NCI-H82 treated with DMSO at 0.1 percent for 48 hours (cell line): ENCODE measurements around the gene ACSL1.

Experiments used
- DNase-seq: peaks from one replicate; lab custom pipeline; 2025; ENCODE audit not compliant: unreplicated experiment; lab: John Stamatoyannopoulos, UW

ACSL1 gene

DNA sequence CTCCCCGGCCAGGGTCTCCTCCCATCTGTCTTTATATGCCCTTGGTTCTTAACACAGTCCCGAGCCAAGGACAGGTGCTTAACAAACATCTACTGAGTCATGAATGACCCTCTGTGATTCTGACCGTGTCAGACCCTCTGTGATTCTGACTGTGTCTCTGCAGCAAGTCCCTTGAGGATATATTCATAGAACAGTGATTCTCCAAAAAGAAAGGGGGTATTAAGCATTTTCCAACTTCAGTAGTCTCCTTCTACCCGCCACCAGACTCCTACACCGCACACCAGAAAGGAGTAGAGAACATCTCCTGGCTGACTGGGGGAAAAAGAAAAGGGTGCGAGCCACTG lies 13.6 kb downstream of the ACSL1 start:
- DNase-seq = no peak

DNA sequence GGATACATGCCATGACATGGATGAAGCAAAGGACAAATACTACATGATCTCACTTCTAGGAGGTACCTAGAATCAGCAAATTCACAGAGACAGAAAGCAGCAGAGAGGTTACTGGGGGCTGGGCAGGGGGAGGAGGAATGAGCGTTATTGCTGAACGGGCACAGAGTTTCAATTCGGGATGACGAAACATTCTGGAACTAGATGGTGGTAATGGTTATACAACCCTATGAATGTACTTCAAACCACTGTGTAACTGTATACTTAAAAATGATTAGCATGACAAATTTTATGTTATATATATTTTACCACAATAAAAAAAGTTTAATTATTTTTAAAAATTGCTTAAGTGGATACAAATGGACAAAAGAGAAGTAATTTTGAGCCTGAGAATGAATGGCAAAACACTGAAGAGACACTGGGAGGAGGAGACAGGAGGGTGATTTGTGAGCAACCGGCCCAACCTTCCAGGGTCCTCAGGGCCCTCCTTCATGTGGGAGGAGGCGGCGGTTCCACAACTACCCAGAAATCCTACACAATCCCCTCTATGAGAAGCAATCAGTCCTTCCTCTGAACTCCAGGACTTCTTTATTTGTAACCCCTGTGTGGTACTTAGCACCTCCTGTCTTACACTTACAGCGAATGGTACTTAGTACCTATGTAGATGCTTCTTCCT lies 14.1 kb downstream of the ACSL1 start:
- DNase-seq = no peak

DNA sequence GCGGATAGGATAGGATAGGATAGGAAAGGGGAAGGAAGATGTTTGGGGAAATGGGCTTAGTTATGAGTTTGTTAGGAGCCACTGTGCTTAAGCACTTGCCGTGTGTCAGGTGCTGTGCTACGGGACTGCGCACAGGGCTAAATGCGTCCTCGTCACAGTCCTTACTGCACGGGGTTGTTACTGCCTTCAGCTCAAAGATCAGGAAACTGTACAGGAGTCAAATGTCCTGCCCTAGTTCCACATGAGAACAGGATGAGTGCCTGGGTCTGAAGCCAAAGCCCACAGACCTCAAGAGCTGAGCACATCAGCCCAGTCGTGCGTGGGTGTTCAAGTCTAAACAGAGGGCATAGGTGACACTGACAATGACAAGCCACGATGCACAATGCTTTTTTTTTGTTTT lies 15.0 kb downstream of the ACSL1 start:
- DNase-seq = no peak

DNA sequence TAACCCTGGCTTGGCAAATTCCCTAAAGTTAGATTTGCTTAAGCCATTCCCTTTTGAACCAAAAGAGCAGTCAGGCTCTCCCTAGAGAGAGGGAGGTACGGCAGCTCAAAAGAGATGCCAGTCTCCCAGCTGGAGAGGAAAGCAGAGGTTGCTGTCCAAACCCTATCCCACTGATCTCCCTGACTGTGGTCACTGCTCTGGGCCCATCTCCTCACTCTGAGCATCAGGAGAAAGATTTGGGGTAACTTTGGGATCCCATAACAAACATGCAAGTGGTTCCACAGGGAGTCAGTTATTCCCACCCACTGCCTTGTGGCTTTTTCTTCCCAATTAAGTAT lies 17.1 kb downstream of the ACSL1 start:
- no peak for DNase-seq

DNA sequence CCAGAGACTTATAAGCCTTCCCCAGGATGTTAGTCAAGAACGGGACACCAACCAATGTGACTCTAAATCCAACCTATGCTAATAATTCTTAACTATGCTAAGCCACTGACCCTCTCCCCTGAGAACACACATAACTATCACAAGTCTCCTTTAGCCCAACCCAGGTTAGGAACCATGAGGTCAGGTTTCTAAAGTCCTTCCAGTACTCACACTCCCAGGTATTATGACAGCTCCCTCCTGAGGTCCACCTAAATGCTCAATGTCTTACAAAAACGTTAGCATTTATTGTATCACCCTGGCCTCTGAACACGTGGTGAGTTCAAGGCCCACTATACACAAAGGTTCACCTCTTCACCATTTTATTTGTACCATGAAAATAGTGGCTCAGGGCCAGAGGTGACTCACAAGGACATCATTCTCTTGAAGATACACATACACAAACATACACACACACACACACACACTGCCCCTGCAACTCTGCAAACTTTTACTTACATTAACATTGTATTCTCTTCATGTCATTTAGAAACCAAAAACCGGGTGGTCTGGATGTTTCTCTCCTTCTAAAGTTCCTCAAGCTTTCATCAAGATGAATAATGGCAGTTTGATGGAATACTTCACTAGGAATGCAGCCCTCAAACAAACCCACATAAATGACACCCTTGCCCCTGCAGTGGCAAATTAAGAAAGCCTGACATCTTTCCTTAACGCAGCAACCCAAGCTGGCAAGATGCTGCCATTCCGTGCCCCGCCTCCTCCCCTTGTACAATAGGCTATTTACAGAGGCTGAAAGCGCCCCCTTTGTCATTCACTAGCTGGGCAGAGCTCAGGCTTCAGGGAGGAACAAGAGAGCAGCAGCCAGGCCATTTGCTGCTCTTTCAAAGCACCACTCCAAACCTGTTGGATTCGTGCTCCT lies 17.7 kb downstream of the ACSL1 start:
- no peak for DNase-seq

DNA sequence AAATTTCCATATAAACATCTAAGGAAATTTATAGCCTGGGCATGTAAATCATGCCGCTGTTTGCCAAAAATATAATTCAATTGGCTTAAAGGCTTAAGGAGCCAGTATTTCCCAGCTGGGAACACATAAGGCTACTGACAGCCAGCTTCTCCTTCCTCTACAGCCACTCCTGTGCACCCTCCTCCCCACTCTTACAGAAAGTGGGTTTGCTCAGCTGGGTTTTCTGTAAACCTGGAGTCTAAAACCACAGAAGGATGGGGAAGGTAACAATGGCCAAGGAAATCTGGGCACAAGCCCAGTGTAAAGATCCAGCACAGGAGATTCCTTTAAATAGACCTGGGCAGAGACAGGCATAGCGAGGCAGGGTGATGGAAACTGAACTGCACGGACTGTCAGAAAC lies 18.5 kb downstream of the ACSL1 start:
- DNase-seq = peak; percentile 55

DNA sequence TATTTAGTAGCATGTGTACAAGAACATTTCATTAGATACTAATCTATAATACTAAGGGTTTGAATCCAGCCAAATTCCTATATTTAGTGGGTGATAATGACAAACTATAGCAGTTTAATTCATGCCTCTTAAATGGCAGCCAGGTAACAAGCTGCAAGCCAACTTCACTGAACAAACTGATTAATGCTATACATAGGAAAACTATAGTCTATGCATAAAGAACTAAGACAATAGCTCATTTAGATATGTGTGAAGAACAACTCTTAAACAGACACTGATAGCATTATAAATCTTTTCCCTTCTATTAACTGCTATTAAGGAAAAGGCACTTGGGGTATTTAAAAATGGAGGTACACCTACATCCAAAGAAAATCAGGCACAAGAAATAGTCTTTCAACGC lies 19.1 kb downstream of the ACSL1 start:
- DNase-seq = no peak

DNA sequence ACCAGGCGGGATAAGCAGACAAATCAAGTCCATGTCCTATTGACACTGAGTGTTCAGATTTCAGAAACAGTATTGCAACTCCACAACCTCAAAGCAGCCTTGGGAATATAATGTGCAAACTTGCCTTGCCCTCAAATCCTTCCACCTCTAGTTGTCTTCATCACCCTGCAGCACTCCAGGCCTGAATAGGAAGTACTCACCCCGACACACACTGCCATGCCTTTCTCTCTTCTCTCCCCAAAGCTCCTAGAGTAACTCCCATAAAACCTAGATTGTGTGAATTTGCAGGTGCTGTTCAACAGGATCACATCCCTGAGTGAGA lies 19.6 kb downstream of the ACSL1 start:
- DNase-seq = no peak

DNA sequence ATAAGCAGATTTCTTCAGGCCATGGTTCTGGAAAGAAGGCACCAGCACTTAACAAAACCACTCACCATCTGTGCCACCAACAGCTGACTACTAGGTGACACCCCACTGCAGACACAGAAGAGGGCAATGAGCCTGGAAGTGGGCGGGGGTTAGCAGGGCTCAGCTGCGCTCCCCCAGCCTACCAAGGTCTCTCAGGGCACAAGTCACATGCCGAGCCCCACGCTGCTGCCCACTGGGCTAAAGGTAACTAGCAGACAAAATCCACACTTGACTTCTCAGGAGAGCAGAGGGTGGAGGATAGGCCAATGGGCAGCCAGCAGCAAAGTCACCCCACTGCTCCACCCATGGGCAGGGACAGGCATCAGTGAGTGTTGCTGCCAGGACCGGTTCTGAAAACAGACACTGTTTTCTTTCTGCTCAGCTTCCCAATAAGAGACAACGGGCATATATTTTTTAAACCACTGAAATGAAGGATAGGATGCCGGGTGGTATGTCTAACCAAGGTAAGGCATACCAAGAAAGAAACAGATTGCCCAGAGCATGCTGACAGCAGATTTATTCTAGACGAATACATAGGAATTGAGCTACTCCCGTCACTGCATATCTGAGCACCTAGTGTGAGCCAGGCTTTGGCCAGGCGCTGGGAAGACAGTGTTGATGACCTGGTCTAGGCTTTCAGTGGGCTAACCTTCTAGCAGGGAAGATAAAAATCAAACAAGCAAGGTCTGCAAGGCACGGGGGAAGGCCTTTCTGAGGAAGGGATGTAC lies 20.1 kb downstream of the ACSL1 start:
- peak; percentile 28 for DNase-seq

DNA sequence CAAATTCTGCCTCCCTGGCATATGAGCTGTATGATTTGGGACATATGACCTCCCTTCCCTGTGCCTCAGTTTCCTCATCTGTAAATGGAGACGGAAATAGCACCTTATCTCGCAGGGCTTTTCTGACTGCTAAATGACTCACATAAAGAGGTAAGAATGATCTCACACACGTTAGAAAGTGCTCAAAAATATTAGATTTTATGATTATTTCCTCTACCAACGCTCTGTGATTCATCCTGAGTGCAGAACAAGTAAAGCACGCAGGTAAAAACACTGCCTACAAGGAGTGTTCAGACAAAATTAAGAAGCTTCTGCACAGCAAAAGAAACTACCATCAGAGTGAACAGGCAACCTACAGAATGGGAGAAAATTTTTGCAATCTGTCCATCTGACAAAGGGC lies 21.1 kb downstream of the ACSL1 start:
- DNase-seq = no peak

DNA sequence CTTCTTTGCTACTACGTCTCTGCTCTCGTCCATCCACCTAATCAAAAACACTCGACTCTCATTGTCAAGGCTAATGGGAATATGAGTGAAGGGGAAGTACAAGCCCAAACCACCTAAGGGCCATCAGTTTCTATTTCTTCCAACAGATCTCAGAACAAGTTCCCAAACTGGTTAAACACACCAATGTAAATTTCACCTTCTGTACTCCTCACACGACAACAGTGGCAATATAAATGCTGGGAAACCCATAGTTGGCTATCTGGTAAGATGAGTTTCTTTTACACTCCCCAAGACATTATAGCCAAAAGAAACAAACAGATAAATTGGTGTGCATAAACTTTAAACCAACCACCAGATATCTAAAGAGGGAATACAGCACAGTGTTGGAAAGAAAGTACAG lies 21.9 kb downstream of the ACSL1 start:
- DNase-seq = no peak

DNA sequence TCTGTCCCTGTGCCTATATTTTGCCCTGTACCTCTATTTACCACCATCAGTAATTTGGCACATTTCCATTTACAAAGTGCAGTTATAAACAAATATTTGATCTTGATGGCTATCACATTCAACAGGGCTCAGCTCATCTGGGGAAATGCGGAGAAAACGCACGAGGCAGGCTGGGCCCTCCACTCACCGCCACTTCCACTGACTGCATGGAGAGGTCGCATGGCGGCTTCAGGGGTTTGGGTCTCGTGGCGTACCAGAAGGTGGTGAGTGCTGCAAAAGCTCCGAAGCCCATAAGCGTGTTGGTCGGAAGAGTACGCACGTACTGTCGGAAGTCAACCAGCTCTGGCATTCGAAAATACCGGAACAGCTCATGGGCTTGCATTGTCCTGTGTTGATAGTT lies 22.6 kb downstream of the ACSL1 start:
- DNase-seq = no peak

DNA sequence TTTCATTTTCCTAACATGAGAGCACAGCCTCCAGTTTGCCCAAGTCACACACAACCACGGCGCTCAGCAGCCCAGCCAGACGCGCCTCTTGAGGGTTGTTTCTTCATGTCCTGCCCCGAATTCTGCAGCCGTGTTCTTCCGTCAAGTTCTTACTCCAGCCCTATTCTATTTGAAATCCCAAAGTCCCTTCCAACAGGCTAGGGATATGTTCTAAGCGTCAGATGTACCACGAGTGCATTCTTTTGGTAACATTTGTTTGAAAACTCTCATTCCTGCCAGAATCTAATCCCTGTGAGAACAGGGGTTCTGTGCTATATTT lies 23.1 kb downstream of the ACSL1 start:
- DNase-seq = no peak

DNA sequence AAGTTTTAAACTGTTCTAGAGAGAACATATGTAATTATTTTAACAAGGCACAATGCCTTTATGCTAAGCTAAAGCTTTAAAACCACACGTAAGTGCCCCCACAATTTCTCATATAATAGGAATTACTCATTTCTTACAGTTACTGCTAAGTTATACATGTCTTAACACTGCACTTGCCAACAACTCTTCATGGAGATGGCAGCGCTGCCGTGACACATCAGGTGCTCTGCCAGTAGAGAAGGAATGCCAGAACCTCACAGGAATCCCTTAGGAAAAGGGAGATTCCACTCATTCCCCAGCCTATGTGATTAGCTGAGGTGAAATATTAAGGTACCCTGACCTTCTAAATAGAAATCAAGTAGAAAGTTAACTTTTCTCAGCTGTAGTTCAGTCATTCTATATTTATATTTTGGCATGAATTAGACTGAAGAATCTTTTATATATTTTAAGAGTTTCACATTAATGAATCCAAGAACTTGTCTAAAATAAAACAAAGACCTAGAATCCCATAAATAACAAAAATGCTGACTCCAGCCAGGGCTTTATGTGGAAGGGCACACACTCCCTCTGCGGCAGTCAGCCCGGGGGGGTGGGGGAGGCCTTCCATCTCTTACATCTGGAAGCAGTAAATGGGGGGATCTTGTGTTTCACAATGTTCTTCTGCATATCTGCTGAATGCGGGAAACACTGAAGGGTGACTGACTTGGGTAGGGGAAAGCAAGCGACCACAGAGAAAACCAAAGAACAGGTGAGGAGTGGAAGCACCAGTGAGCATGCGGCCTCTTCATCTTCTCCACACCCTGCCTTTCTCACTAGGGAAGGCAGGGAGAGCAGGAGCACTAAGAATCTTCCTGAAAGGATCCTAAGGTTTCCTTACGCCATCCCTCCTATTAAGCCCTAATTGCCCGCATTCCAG lies 23.7 kb downstream of the ACSL1 start:
- no peak for DNase-seq

DNA sequence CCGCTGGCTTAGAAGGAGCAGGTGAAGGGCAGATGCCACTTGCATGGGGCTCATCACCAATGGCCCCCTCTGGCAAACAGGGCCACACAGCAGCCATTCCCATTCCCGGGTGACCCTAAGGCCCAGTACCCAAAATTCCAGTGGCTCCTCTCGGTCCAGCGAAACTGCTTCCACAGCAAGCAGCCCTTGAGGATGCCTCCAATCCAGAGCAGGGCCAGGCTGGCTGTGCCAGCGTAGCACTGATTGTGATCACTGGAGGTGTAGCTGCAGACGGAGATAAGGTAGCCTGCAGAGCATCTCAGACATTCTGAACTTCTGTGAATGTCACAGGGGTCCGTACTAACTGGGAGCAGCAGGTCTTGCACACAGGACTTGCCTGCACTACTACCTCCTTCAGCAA lies 27.3 kb downstream of the ACSL1 start:
- no peak for DNase-seq

DNA sequence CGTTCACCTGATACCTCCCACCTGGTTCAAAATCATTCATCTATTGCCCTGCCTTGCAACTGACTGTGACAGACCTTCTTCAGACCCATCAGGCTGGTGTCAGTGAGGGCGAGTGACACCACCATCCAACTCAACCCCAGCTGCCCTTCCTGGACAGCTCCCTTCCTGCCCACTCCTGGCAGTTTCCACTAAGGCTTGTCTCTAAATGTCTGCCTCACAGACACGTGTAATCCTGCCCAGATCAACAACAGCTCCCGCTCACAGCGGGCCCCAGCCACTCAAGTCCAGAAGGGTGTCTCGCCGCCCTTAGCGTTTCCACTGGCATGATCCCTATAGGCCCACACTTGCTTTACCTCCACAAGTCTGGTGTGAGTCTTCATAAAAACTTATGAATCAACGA lies 28.9 kb downstream of the ACSL1 start:
- DNase-seq = no peak

DNA sequence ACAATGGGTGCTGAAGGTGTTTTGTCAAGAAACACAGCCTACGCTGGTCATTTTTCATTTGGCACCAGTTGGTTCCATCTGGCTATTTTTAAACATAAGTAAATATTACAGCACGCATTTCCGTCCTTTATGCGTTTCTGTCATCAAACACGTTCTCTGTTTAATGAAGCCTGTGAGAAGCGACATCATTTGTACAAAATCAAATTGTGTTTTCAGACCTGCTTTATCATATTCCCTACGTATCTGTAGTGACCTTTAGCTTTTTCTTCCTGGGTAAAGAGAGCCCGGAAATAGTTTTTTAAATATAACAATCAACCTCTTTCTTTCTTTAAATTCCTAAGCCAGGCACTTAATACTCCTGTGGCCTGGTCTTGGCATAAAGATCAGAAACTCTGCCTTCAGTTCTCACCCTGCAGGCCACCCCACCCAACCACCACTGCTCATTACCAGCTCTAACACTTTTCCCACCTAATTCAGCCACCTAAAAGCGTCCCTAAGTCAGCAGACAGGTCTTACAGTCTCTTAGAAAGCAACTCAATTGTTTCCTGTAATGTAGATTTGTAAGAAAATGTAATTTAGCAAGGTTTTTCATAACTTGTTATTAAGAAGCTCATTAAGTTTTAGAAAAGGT lies 30.4 kb downstream of the ACSL1 start:
- DNase-seq = no peak

DNA sequence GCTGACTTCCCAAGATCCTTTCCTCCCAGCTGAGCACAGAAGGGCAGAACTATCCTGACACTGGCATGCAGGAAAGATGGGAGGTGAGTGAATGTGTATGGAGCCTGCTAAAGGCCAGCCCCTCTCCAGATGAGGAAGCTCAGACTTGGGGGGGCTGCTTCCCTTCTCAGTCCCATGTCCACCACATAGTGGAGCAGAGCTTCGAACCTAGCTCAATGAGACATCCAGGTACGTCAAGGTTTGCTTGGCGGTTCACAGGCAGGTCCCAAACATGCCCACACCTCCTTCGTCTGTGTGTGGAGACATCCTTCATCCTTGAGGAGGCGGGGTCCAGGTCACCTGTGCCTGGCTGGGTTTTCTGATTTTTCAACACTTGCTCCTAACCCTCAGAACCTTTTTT lies 31.3 kb downstream of the ACSL1 start:
- DNase-seq = no peak

DNA sequence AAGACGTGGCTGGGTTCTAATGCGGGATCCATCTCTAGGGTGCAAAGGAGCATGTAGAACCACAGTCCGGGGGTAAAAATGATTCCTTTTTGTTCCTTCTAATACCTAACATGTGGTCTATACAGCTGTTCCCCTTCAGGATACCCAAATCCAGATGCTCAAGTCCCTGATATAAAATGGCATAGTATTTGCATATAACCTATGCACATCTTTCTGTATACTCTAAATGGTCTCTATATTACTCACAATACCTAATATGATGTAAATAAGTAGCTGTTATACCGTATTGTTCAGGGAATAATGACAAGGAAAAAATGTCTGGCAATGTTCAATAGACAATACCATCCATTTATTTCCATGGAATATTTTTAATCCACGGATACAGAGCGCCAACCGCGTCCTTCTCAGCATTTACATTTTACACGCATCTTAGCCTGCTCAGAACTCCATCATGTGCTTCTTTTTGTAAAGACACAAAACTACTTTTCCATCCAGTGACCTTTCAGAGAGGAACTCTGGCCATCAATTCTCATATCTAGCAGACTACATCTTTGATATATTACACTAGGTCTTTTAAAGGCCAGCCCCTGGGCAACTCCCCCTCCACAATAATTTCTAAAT lies 31.9 kb downstream of the ACSL1 start:
- DNase-seq = no peak

DNA sequence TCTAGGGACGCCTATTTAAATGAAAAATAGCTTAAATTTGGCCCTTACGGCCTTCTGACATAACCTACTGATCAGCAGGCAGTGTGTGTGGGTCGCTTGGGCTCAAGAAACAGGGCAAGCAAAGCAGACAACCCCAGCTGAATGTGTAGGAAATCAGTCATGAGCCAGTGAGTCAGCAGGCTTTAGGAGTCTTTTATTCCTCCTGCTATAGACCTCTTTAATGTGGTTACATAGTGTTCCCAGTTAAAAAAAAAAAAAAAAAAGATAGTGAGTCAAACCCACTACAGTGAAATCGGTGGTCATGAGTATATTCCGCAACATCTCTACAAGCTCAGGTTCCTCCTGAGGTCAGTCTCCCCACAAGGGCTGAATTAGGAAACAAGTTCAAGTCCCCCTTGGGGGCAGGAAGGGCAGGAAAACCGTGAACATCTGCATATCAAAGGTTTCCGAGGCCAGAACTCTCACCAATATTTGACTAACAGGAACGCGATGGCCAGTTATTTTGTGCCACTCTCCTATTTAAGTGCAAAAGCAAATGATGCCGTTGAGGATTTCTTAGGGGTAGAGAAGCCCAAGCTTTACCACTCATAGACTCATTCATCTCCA lies 32.7 kb downstream of the ACSL1 start:
- no peak for DNase-seq
